Measurements from ENCODE around the gene MYOZ2.

MYOZ2 gene

GRCh38 chr4:119132306-119132705, 3.3 kb upstream of the MYOZ2 start:
- no peak overlapping the region for H3K4me2 ChIP-seq (ENCODE audit: low read length)
- no peaks in the 10 kb centered on the region for H3K4me1 ChIP-seq (ENCODE audit: low read length)
- no peak overlapping the region for H3K27ac ChIP-seq (ENCODE audit: low read length)
- no peak overlapping the region for H2AFZ ChIP-seq (ENCODE audit: low read depth, low read length)
- H3K9me3 ChIP-seq (ENCODE audit: insufficient read depth, low read length), result no peaks in the 10 kb centered on the region
- H3K79me2 ChIP-seq (ENCODE audit: low read length), result no peaks in the 10 kb centered on the region
- H3K36me3 ChIP-seq (replicated peaks; ENCODE audit: low read depth, low read length), result no peaks in the 10 kb centered on the region
- no peaks in the 10 kb centered on the region for H4K20me1 ChIP-seq (ENCODE audit: insufficient read depth, low read length)
- no peak overlapping the region for H3K4me3 ChIP-seq (ENCODE audit: low read length)
- H3K27me3 ChIP-seq (ENCODE audit: low read depth, low read length), result no peaks in the 10 kb centered on the region
- H3K9ac ChIP-seq (ENCODE audit: low read length), result no peak overlapping the region
- no peak for TF ChIP-seq EZH2phosphoT487 (IDR thresholded peaks at IDR 0.05; ENCODE audit: low read depth)
- TF ChIP-seq, protein P1, sequence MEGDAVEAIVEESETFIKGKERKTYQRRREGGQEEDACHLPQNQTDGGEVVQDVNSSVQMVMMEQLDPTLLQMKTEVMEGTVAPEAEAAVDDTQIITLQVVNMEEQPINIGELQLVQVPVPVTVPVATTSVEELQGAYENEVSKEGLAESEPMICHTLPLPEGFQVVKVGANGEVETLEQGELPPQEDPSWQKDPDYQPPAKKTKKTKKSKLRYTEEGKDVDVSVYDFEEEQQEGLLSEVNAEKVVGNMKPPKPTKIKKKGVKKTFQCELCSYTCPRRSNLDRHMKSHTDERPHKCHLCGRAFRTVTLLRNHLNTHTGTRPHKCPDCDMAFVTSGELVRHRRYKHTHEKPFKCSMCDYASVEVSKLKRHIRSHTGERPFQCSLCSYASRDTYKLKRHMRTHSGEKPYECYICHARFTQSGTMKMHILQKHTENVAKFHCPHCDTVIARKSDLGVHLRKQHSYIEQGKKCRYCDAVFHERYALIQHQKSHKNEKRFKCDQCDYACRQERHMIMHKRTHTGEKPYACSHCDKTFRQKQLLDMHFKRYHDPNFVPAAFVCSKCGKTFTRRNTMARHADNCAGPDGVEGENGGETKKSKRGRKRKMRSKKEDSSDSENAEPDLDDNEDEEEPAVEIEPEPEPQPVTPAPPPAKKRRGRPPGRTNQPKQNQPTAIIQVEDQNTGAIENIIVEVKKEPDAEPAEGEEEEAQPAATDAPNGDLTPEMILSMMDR (IDR thresholded peaks at IDR 0.05; ENCODE audit: low read depth, low read length), result no peak

GRCh38 chr4:119136546-119136945, 914 bp downstream of the MYOZ2 start:
- no peak overlapping the region for H3K9ac ChIP-seq (ENCODE audit: low read length)
- H3K27me3 ChIP-seq (ENCODE audit: low read depth, low read length), result no peaks in the 10 kb centered on the region
- no peaks in the 10 kb centered on the region for H3K4me1 ChIP-seq (ENCODE audit: low read length)
- no peaks in the 10 kb centered on the region for H3K36me3 ChIP-seq (replicated peaks; ENCODE audit: low read depth, low read length)
- no peak overlapping the region for H2AFZ ChIP-seq (ENCODE audit: low read depth, low read length)
- H3K4me3 ChIP-seq (ENCODE audit: low read length), result no peak overlapping the region
- no peak overlapping the region for H3K4me2 ChIP-seq (ENCODE audit: low read length)
- H3K27ac ChIP-seq (ENCODE audit: low read length), result no peak overlapping the region
- no peaks in the 10 kb centered on the region for H3K9me3 ChIP-seq (ENCODE audit: insufficient read depth, low read length)
- no peaks in the 10 kb centered on the region for H3K79me2 ChIP-seq (ENCODE audit: low read length)
- no peaks in the 10 kb centered on the region for H4K20me1 ChIP-seq (ENCODE audit: insufficient read depth, low read length)
- TF ChIP-seq EZH2phosphoT487 (IDR thresholded peaks at IDR 0.05; ENCODE audit: low read depth), result no peak
- TF ChIP-seq, protein P1 (IDR thresholded peaks at IDR 0.05; ENCODE audit: low read depth, low read length), result no peak

- Histone ChIP-seq H3K9me3 (ENCODE audit: insufficient read depth, low read length) (no peaks in the 10 kb centered on the region), H3K4me1 (ENCODE audit: low read length) (no peaks in the 10 kb centered on the region), H4K20me1 (ENCODE audit: insufficient read depth, low read length) (no peaks in the 10 kb centered on the region), H3K79me2 (ENCODE audit: low read length) (no peaks in the 10 kb centered on the region), H3K9ac (ENCODE audit: low read length) (no peak overlapping the region), H3K27me3 (ENCODE audit: low read depth, low read length) (no peaks in the 10 kb centered on the region), H2AFZ (ENCODE audit: low read depth, low read length) (no peak overlapping the region), H3K4me2 (ENCODE audit: low read length) (no peak overlapping the region), H3K4me3 (ENCODE audit: low read length) (no peak overlapping the region), H3K27ac (ENCODE audit: low read length) (no peak overlapping the region), H3K36me3 (replicated peaks; ENCODE audit: low read depth, low read length) (no peaks in the 10 kb centered on the region)
- TF ChIP-seq, protein P1 (IDR thresholded peaks at IDR 0.05; ENCODE audit: low read depth, low read length), result no peak
- no peak for TF ChIP-seq EZH2phosphoT487 (IDR thresholded peaks at IDR 0.05; ENCODE audit: low read depth)
Measured at GRCh38 chr4:119138046-119138445, 2.4 kb downstream of the MYOZ2 start.

- no peaks in the 10 kb centered on the region for H3K79me2 ChIP-seq (ENCODE audit: low read length)
- H4K20me1 ChIP-seq (ENCODE audit: insufficient read depth, low read length), result no peaks in the 10 kb centered on the region
- no peak overlapping the region for H3K4me2 ChIP-seq (ENCODE audit: low read length)
- no peak overlapping the region for H2AFZ ChIP-seq (ENCODE audit: low read depth, low read length)
- H3K4me3 ChIP-seq (ENCODE audit: low read length), result no peak overlapping the region
- no peak overlapping the region for H3K27ac ChIP-seq (ENCODE audit: low read length)
- no peaks in the 10 kb centered on the region for H3K9me3 ChIP-seq (ENCODE audit: insufficient read depth, low read length)
- H3K9ac ChIP-seq (ENCODE audit: low read length), result no peak overlapping the region
- no peaks in the 10 kb centered on the region for H3K36me3 ChIP-seq (replicated peaks; ENCODE audit: low read depth, low read length)
- no peaks in the 10 kb centered on the region for H3K4me1 ChIP-seq (ENCODE audit: low read length)
- TF ChIP-seq EZH2phosphoT487 (IDR thresholded peaks at IDR 0.05; ENCODE audit: low read depth), result no peak
- TF ChIP-seq, protein P1 (IDR thresholded peaks at IDR 0.05; ENCODE audit: low read depth, low read length), result no peak
- no peaks in the 10 kb centered on the region for H3K27me3 ChIP-seq (ENCODE audit: low read depth, low read length)
Measured at GRCh38 chr4:119139311-119139710, 3.7 kb downstream of the MYOZ2 start.

Measured in OCI-LY3 (cell line).